ENCODE measurements around the gene SUGP1. TPM values are rescaled to one million over a fixed set of nuclear protein-coding genes. Genes with fewer than 3 reads are reported as not detected.
A peak's percentile ranks its signal among the peaks of the same experiment; 100 is the strongest.

The SUGP1 gene
- total and polyA plus RNA-seq, 2 donors from 2014 or later, result 34.7 to 53.1 TPM

- intact Hi-C loops (cut with DNase I), result no loop called here
- no peak overlapping the region for H3K4me3 ChIP-seq (ENCODE audit: low read length in 3 of 3)
- FAIRE-seq, result no peak
- H3K27ac ChIP-seq (ENCODE audit: low read depth in 2 of 2, low read length in 2 of 2), result no peak overlapping the region
- TF ChIP-seq CTCF (IDR thresholded peaks at IDR 0.05; ENCODE audit: borderline replicate concordance, extremely low read depth, insufficient read depth), result no peak
- no peaks in the 10 kb centered on the region for H3K27me3 ChIP-seq (ENCODE audit: control insufficient read depth, insufficient read depth, low read length)
- no peaks in the 10 kb centered on the region for H3K4me1 ChIP-seq (ENCODE audit: control insufficient read depth in 2 of 3, insufficient read depth in 2 of 3, low read depth in 1 of 3, low read length in 3 of 3)
- H3K36me3 ChIP-seq (ENCODE audit: control insufficient read depth in 2 of 3, insufficient read depth in 3 of 3, low read length in 3 of 3), result peaks cover 2 to 44% (median 19%) of the 10 kb centered on the region in 3 donors
- no peaks in the 10 kb centered on the region for H3K9me3 ChIP-seq (ENCODE audit: control insufficient read depth in 2 of 3, insufficient read depth in 1 of 3, low read length in 3 of 3)
- no peak overlapping the region for H3K9ac ChIP-seq (ENCODE audit: low read length in 3 of 3)
- DNase-seq, result no peak
These were observed 11.9 kb downstream of the SUGP1 start for GRCh38 chr19:19308373-19308772.

GRCh38 chr19:19306191-19306590, 14.1 kb downstream of the SUGP1 start:
- no peak overlapping the region for H3K27ac ChIP-seq (ENCODE audit: low read depth in 2 of 2, low read length in 2 of 2)
- H3K4me3 ChIP-seq (ENCODE audit: low read length in 3 of 3), result no peak overlapping the region
- no peak overlapping the region for H3K9ac ChIP-seq (ENCODE audit: low read length in 3 of 3)
- DNase-seq (no peak), FAIRE-seq (no peak)
- H3K36me3 ChIP-seq (ENCODE audit: control insufficient read depth in 2 of 3, insufficient read depth in 3 of 3, low read length in 3 of 3), result peaks cover 2 to 53% (median 31%) of the 10 kb centered on the region in 3 donors
- H3K4me1 ChIP-seq (ENCODE audit: control insufficient read depth in 2 of 3, insufficient read depth in 2 of 3, low read depth in 1 of 3, low read length in 3 of 3), result no peaks in the 10 kb centered on the region
- no peaks in the 10 kb centered on the region for H3K9me3 ChIP-seq (ENCODE audit: control insufficient read depth in 2 of 3, insufficient read depth in 1 of 3, low read length in 3 of 3)
- intact Hi-C loops (cut with DNase I), result no loop called here
- TF ChIP-seq CTCF (IDR thresholded peaks at IDR 0.05; ENCODE audit: borderline replicate concordance, extremely low read depth, insufficient read depth), result no peak
- no peaks in the 10 kb centered on the region for H3K27me3 ChIP-seq (ENCODE audit: control insufficient read depth, insufficient read depth, low read length)

GRCh38 chr19:19305696-19306095, 14.6 kb downstream of the SUGP1 start:
- Histone ChIP-seq H3K4me3 (ENCODE audit: low read length in 3 of 3) (no peak overlapping the region), H3K9me3 (ENCODE audit: control insufficient read depth in 2 of 3, insufficient read depth in 1 of 3, low read length in 3 of 3) (no peaks in the 10 kb centered on the region), H3K27ac (ENCODE audit: low read depth in 2 of 2, low read length in 2 of 2) (no peak overlapping the region), H3K36me3 (ENCODE audit: control insufficient read depth in 2 of 3, insufficient read depth in 3 of 3, low read length in 3 of 3) (peaks cover 2 to 53% (median 31%) of the 10 kb centered on the region in 3 donors), H3K9ac (ENCODE audit: low read length in 3 of 3) (no peak overlapping the region), H3K27me3 (ENCODE audit: control insufficient read depth, insufficient read depth, low read length) (no peaks in the 10 kb centered on the region), H3K4me1 (ENCODE audit: control insufficient read depth in 2 of 3, insufficient read depth in 2 of 3, low read depth in 1 of 3, low read length in 3 of 3) (no peaks in the 10 kb centered on the region)
- intact Hi-C loops (cut with DNase I), result no loop called here
- FAIRE-seq, result no peak
- peak in 3 of 5 donors; percentile 14 to 68 (median 37) for DNase-seq
- no peak for TF ChIP-seq CTCF (IDR thresholded peaks at IDR 0.05; ENCODE audit: borderline replicate concordance, extremely low read depth, insufficient read depth)

DNA sequence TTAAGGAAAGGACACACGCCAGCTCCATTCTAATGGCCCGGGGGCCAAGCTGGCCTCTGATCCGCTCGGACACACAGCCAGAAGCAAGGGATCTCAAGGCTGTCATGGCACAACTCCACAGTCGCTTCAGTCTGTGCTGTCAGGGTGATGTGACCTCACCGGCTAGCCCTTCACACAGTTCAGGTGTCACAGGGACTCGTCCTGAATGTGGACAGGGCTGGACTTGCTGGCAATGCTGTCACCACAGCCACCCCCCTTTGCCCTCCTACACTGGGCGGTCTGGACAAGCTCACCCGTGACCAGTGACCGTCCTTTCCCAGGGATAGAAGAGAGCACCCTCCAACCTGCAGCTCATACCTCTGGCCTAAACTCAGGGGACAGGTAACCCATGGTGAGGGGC, 15.2 kb downstream of the SUGP1 start:
- no peak overlapping the region for H3K27ac ChIP-seq (ENCODE audit: low read depth in 2 of 2, low read length in 2 of 2)
- intact Hi-C loops (cut with DNase I), result no loop called here
- no peak overlapping the region for H3K9ac ChIP-seq (ENCODE audit: low read length in 3 of 3)
- no peaks in the 10 kb centered on the region for H3K4me1 ChIP-seq (ENCODE audit: control insufficient read depth in 2 of 3, insufficient read depth in 2 of 3, low read depth in 1 of 3, low read length in 3 of 3)
- TF ChIP-seq CTCF (IDR thresholded peaks at IDR 0.05; ENCODE audit: borderline replicate concordance, extremely low read depth, insufficient read depth), result no peak
- H3K4me3 ChIP-seq (ENCODE audit: low read length in 3 of 3), result no peak overlapping the region
- DNase-seq, result no peak
- no peaks in the 10 kb centered on the region for H3K27me3 ChIP-seq (ENCODE audit: control insufficient read depth, insufficient read depth, low read length)
- peaks cover 0 to 48% (median 26%) of the 10 kb centered on the region in 3 donors for H3K36me3 ChIP-seq (ENCODE audit: control insufficient read depth in 2 of 3, insufficient read depth in 3 of 3, low read length in 3 of 3)
- no peak for FAIRE-seq
- no peaks in the 10 kb centered on the region for H3K9me3 ChIP-seq (ENCODE audit: control insufficient read depth in 2 of 3, insufficient read depth in 1 of 3, low read length in 3 of 3)

Data from kidney (tissue), 14 donors.